Measurements from ENCODE around the gene ACSF2.

The ACSF2 gene

GRCh38 chr17:50507871-50508572, 82.0 kb downstream of the ACSF2 start, which contains the start of gene MYCBPAP:
Gene MYCBPAP (plus strand): TSS chr17:50508439. CDS start chr17:50508675, 236 bp downstream.
- Histone ChIP-seq H3K9me2 (replicated peaks; ENCODE audit: insufficient read depth, low read length) (no peaks in the 10 kb centered on the region), H4K20me1 (ENCODE audit: insufficient read depth, low read length) (no peaks in the 10 kb centered on the region), H3K27ac (ENCODE audit: low read length) (no peak within 1 kb of the TSS), H3K4me2 (ENCODE audit: low read depth, low read length) (peak within 1 kb of the TSS; percentile 52; the same call in 1 of the 2 replicates), H3K4me3 (ENCODE audit: low read length) (peak within 1 kb of the TSS; percentile 46; the same call in 1 of the 2 replicates), H3K9me3 (replicated peaks; ENCODE audit: insufficient read depth, low read length) (no peaks in the 10 kb centered on the region), H2AFZ (ENCODE audit: low read length) (peak within 1 kb of the TSS; percentile 74), H3K36me3 (replicated peaks; ENCODE audit: insufficient read depth, low read length) (no peaks in the 10 kb centered on the region), H3K4me1 (ENCODE audit: low read length) (no peaks in the 10 kb centered on the region), H3F3A (ENCODE audit: insufficient read depth, low read length) (no peaks in the 10 kb centered on the region), H3K27me3 (replicated peaks; ENCODE audit: insufficient read depth, low read length) (no peaks in the 10 kb centered on the region), H3K79me2 (ENCODE audit: low read length) (no peaks in the 10 kb centered on the region), H3K9ac (ENCODE audit: low read length) (no peak within 1 kb of the TSS)
- TF ChIP-seq EZH2 (optimal IDR thresholded peaks at IDR 0.05; ENCODE audit: low read depth, low read length) (no peak), CTCF (IDR thresholded peaks at IDR 0.05; ENCODE audit: low read length) (no peak; the same call in 1 of the 2 replicates), EZH2phosphoT487 (IDR thresholded peaks at IDR 0.05; ENCODE audit: low read length) (no peak)
- DNase-seq, result peak; percentile 44

- H3K4me2 ChIP-seq (ENCODE audit: low read depth, low read length), result peak overlapping the region; percentile 52; the same call in 1 of the 2 replicates
- H4K20me1 ChIP-seq (ENCODE audit: insufficient read depth, low read length), result no peaks in the 10 kb centered on the region
- H3K4me1 ChIP-seq (ENCODE audit: low read length), result no peaks in the 10 kb centered on the region
- H3K4me3 ChIP-seq (ENCODE audit: low read length), result peak overlapping the region; percentile 46; the same call in 1 of the 2 replicates
- no peaks in the 10 kb centered on the region for H3K79me2 ChIP-seq (ENCODE audit: low read length)
- H3K9me2 ChIP-seq (replicated peaks; ENCODE audit: insufficient read depth, low read length), result no peaks in the 10 kb centered on the region
- no peaks in the 10 kb centered on the region for H3F3A ChIP-seq (ENCODE audit: insufficient read depth, low read length)
- DNase-seq, result no peak
- no peak overlapping the region for H3K9ac ChIP-seq (ENCODE audit: low read length)
- no peaks in the 10 kb centered on the region for H3K9me3 ChIP-seq (replicated peaks; ENCODE audit: insufficient read depth, low read length)
- peak overlapping the region; percentile 74 for H2AFZ ChIP-seq (ENCODE audit: low read length)
- H3K27ac ChIP-seq (ENCODE audit: low read length), result no peak overlapping the region
- TF ChIP-seq CTCF (IDR thresholded peaks at IDR 0.05; ENCODE audit: low read length) (no peak), EZH2phosphoT487 (IDR thresholded peaks at IDR 0.05; ENCODE audit: low read length) (no peak), EZH2 (optimal IDR thresholded peaks at IDR 0.05; ENCODE audit: low read depth, low read length) (no peak)
- H3K27me3 ChIP-seq (replicated peaks; ENCODE audit: insufficient read depth, low read length), result no peaks in the 10 kb centered on the region
- H3K36me3 ChIP-seq (replicated peaks; ENCODE audit: insufficient read depth, low read length), result no peaks in the 10 kb centered on the region
These were observed 82.8 kb downstream of the ACSF2 start for GRCh38 chr17:50508573-50509460.

- peak overlapping the region; percentile 11; the same call in 1 of the 2 replicates for H3K9ac ChIP-seq (ENCODE audit: low read length)
These were observed 85.0 kb downstream of the ACSF2 start for GRCh38 chr17:50511058-50511457.

More at GRCh38 chr17:50511058-50511457, 85.0 kb downstream of the ACSF2 start:
- Histone ChIP-seq H4K20me1 (ENCODE audit: insufficient read depth, low read length) (no peaks in the 10 kb centered on the region), H2AFZ (ENCODE audit: low read length) (peak overlapping the region; percentile 31), H3K9me3 (replicated peaks; ENCODE audit: insufficient read depth, low read length) (no peaks in the 10 kb centered on the region), H3K4me1 (ENCODE audit: low read length) (no peaks in the 10 kb centered on the region), H3K27me3 (replicated peaks; ENCODE audit: insufficient read depth, low read length) (no peaks in the 10 kb centered on the region), H3K79me2 (ENCODE audit: low read length) (no peaks in the 10 kb centered on the region), H3K4me3 (ENCODE audit: low read length) (peak overlapping the region; percentile 1; the same call in 1 of the 2 replicates), H3F3A (ENCODE audit: insufficient read depth, low read length) (no peaks in the 10 kb centered on the region), H3K27ac (ENCODE audit: low read length) (0 out of 2 replicates have a peak overlapping the region, but pooled peaks have one; percentile 14), H3K4me2 (ENCODE audit: low read depth, low read length) (peak overlapping the region; percentile 17; the same call in 1 of the 2 replicates), H3K36me3 (replicated peaks; ENCODE audit: insufficient read depth, low read length) (no peaks in the 10 kb centered on the region), H3K9me2 (replicated peaks; ENCODE audit: insufficient read depth, low read length) (no peaks in the 10 kb centered on the region)
- TF ChIP-seq EZH2 (optimal IDR thresholded peaks at IDR 0.05; ENCODE audit: low read depth, low read length), result no peak
- TF ChIP-seq CTCF (IDR thresholded peaks at IDR 0.05; ENCODE audit: low read length), result no peak
- TF ChIP-seq EZH2phosphoT487 (IDR thresholded peaks at IDR 0.05; ENCODE audit: low read length), result no peak
- peak; percentile 55 for DNase-seq
